Measurements from ENCODE around the gene SKIDA1.

- TF ChIP-seq REST (IDR thresholded peaks at IDR 0.05; ENCODE audit: insufficient read depth in 1 of 2, low read depth in 2 of 2, low read length in 1 of 2) (no peak), CTCF (IDR thresholded peaks at IDR 0.05) (no peak)
These were observed 44.1 kb downstream of the SKIDA1 start for GRCh38 chr10:21481407-21481806.
